ENCODE measurements around the gene LRRC73. TPM values are rescaled to one million over a fixed set of nuclear protein-coding genes. Genes with fewer than 3 reads are reported as not detected.

Gene LRRC73
- total and polyA plus RNA-seq, 2 donors (not counting 1 experiment from before 2014, with no cell fraction given): 0.18 to 0.33 TPM

- TF ChIP-seq CTCF (conservative IDR thresholded peaks at IDR 0.05 in 1 of 2, IDR thresholded peaks at IDR 0.05 in 1 of 2; ENCODE audit: low read depth in 1 of 2, low read length in 2 of 2) (no peak), EZH2 (IDR thresholded peaks at IDR 0.05; ENCODE audit: low read length, missing control alignments) (no peak)
- Histone ChIP-seq H3K27ac (ENCODE audit: insufficient read depth, low read length) (no peak overlapping the region), H3K27me3 (ENCODE audit: control insufficient read depth, insufficient read depth, low read length) (no peaks in the 10 kb centered on the region), H3K4me3 (replicated peaks in 1 of 4; ENCODE audit: control extremely low read depth in 1 of 4, insufficient read depth in 1 of 4, low read depth in 3 of 4, low read length in 4 of 4) (no peak overlapping the region), H3K36me3 (ENCODE audit: control insufficient read depth, insufficient read depth, low read length) (peaks cover 19% of the 10 kb centered on the region), H3K9me3 (ENCODE audit: control insufficient read depth, insufficient read depth, low read depth, low read length) (no peaks in the 10 kb centered on the region), H3K4me1 (ENCODE audit: control insufficient read depth, extremely low read depth, insufficient read depth, low read length) (peaks cover 3% of the 10 kb centered on the region), H3K9ac (ENCODE audit: insufficient read depth, low read length) (no peak overlapping the region), H2AFZ (ENCODE audit: low read length) (no peak overlapping the region), H3K79me2 (ENCODE audit: control insufficient read depth, insufficient read depth, low read length) (no peaks in the 10 kb centered on the region), H4K20me1 (ENCODE audit: control insufficient read depth, extremely low read depth, insufficient read depth, low read length) (no peaks in the 10 kb centered on the region), H3K4me2 (ENCODE audit: extremely low read depth, insufficient read depth, low read length) (no peak overlapping the region)
- DNase-seq (ENCODE audit: low read depth in 2 of 2): no peak
Measured at GRCh38 chr6:43505718-43506117, 4.4 kb downstream of the LRRC73 start.

GRCh38 chr6:43504756-43505593, 5.2 kb downstream of the LRRC73 start:
- H3K79me2 ChIP-seq (ENCODE audit: control insufficient read depth, insufficient read depth, low read length): no peaks in the 10 kb centered on the region
- peaks cover 20% of the 10 kb centered on the region for H3K36me3 ChIP-seq (ENCODE audit: control insufficient read depth, insufficient read depth, low read length)
- DNase-seq (ENCODE audit: low read depth in 2 of 2): no peak
- no peak overlapping the region for H3K27ac ChIP-seq (ENCODE audit: insufficient read depth, low read length)
- no peaks in the 10 kb centered on the region for H3K27me3 ChIP-seq (ENCODE audit: control insufficient read depth, insufficient read depth, low read length)
- H2AFZ ChIP-seq (ENCODE audit: low read length): no peak overlapping the region
- H4K20me1 ChIP-seq (ENCODE audit: control insufficient read depth, extremely low read depth, insufficient read depth, low read length): no peaks in the 10 kb centered on the region
- H3K4me1 ChIP-seq (ENCODE audit: control insufficient read depth, extremely low read depth, insufficient read depth, low read length): peaks cover 3% of the 10 kb centered on the region
- no peak overlapping the region for H3K9ac ChIP-seq (ENCODE audit: insufficient read depth, low read length)
- no peaks in the 10 kb centered on the region for H3K9me3 ChIP-seq (ENCODE audit: control insufficient read depth, insufficient read depth, low read depth, low read length)
- no peak for TF ChIP-seq CTCF (conservative IDR thresholded peaks at IDR 0.05 in 1 of 2, IDR thresholded peaks at IDR 0.05 in 1 of 2; ENCODE audit: low read depth in 1 of 2, low read length in 2 of 2)
- no peak for TF ChIP-seq EZH2 (IDR thresholded peaks at IDR 0.05; ENCODE audit: low read length, missing control alignments)
- H3K4me2 ChIP-seq (ENCODE audit: extremely low read depth, insufficient read depth, low read length): no peak overlapping the region
- H3K4me3 ChIP-seq (replicated peaks in 1 of 4; ENCODE audit: control extremely low read depth in 1 of 4, insufficient read depth in 1 of 4, low read depth in 3 of 4, low read length in 4 of 4): no peak overlapping the region

- Histone ChIP-seq H3K27me3 (ENCODE audit: control insufficient read depth, insufficient read depth, low read length) (no peaks in the 10 kb centered on the region), H3K36me3 (ENCODE audit: control insufficient read depth, insufficient read depth, low read length) (peaks cover 27% of the 10 kb centered on the region), H3K79me2 (ENCODE audit: control insufficient read depth, insufficient read depth, low read length) (no peaks in the 10 kb centered on the region), H3K9me3 (ENCODE audit: control insufficient read depth, insufficient read depth, low read depth, low read length) (no peaks in the 10 kb centered on the region), H3K4me2 (ENCODE audit: extremely low read depth, insufficient read depth, low read length) (no peak overlapping the region), H4K20me1 (ENCODE audit: control insufficient read depth, extremely low read depth, insufficient read depth, low read length) (no peaks in the 10 kb centered on the region), H2AFZ (ENCODE audit: low read length) (no peak overlapping the region), H3K4me1 (ENCODE audit: control insufficient read depth, extremely low read depth, insufficient read depth, low read length) (no peaks in the 10 kb centered on the region), H3K4me3 (replicated peaks in 1 of 4; ENCODE audit: control extremely low read depth in 1 of 4, insufficient read depth in 1 of 4, low read depth in 3 of 4, low read length in 4 of 4) (no peak overlapping the region), H3K27ac (ENCODE audit: insufficient read depth, low read length) (no peak overlapping the region), H3K9ac (ENCODE audit: insufficient read depth, low read length) (no peak overlapping the region)
- TF ChIP-seq EZH2 (IDR thresholded peaks at IDR 0.05; ENCODE audit: low read length, missing control alignments) (no peak), CTCF (conservative IDR thresholded peaks at IDR 0.05 in 1 of 2, IDR thresholded peaks at IDR 0.05 in 1 of 2; ENCODE audit: low read depth in 1 of 2, low read length in 2 of 2) (no peak)
- DNase-seq (ENCODE audit: low read depth in 2 of 2): no peak
Measured at GRCh38 chr6:43503443-43503842, 6.7 kb downstream of the LRRC73 start.

All from fibroblast of lung (primary cell).